Esophagus squamous epithelium (tissue), 5 donors: ENCODE results near the gene HELLS. TPM values are rescaled to one million over a fixed set of nuclear protein-coding genes. Genes with fewer than 3 reads are reported as not detected.

Experiments
- DNase-seq: peaks from one replicate; lab custom pipeline; 2025; lab: John Stamatoyannopoulos, UW
- H3K27ac ChIP-seq, 4 donors: fragments of 200-600 bp; sonication (generic); one replicate each; pipeline ENCODE4 v1.5.1; 2016 to 2019; ENCODE audit warnings: mild to moderate bottlenecking in 1 of 4
- H3K27me3 ChIP-seq, 4 donors: fragments of 200-600 bp; sonication (generic); 1 replicate in 3 of 4; 2 replicates in 1 of 4; pipeline versions ENCODE4 v1.5.1 to v1.6.0; 2017 to 2021; ENCODE audit warnings: antibody characterized with exemption in 1 of 4
- H3K36me3 ChIP-seq, 3 donors: fragments of 200-600 bp; sonication (generic); one replicate each; pipeline ENCODE4 v1.5.1; 2016 to 2019
- H3K4me1 ChIP-seq, 3 donors: fragments of 200-600 bp; sonication (generic); one replicate each; pipeline ENCODE4 v1.5.1; 2017 to 2019
- H3K4me3 ChIP-seq, 4 donors: fragments of 200-600 bp; sonication (generic); 1 replicate in 3 of 4; 2 replicates in 1 of 4; pipeline ENCODE4 v1.5.1; 2016 to 2019; ENCODE audit warnings: mild to moderate bottlenecking in 2 of 4, moderate library complexity in 1 of 4
- H3K9me3 ChIP-seq, 3 donors: fragments of 200-600 bp; sonication (generic); one replicate each; pipeline ENCODE4 v1.5.1; 2016 to 2019
- POLR2A ChIP-seq, 4 donors: fragments of 450-650 bp; IDR thresholded peaks; one replicate each; pipeline ENCODE4 v1.6.1; 2017; ENCODE audit warnings: antibody characterized with exemption in 4 of 4, mild to moderate bottlenecking in 4 of 4, moderate library complexity in 3 of 4
- WGBS, 2 donors: methylation state at CpG; one replicate each; pipeline ENCODE4 v1.1.5; 2018; 5-methylcytosine and 5-hydroxymethylcytosine counted together
- intact Hi-C: fragments of 100-400 bp; cut with DNase I; formaldehyde crosslinking; loops from one replicate; pipeline ENCODE4 v1.15.0; 2022
- total RNA-seq, 4 donors: library from RNA; depleted of rRNA; stranded (reverse); fragments of >200 nt; gene quantifications; one replicate each; pipeline ENCODE4 v1.1.0, GENCODE V29; 2016
- TF ChIP-seq, protein P1 (sequence below), 6 experiments: fragments of 450-650 bp in 4 of 6; fragments of 200-600 bp in 2 of 6; sonication (generic) in 2 of 6; IDR thresholded peaks; one replicate each; pipeline ENCODE4 v1.5.1; 2016 to 2019; ENCODE audit warnings: antibody characterized with exemption in 6 of 6, mild to moderate bottlenecking in 4 of 6, moderate library complexity in 4 of 6
- donor health status: DM: yes; HTN: yes; CAD: no.

Gene HELLS
- total RNA-seq, 4 donors from 2014 or later: 16.8 to 90.8 (median 35.6) TPM

DNA sequence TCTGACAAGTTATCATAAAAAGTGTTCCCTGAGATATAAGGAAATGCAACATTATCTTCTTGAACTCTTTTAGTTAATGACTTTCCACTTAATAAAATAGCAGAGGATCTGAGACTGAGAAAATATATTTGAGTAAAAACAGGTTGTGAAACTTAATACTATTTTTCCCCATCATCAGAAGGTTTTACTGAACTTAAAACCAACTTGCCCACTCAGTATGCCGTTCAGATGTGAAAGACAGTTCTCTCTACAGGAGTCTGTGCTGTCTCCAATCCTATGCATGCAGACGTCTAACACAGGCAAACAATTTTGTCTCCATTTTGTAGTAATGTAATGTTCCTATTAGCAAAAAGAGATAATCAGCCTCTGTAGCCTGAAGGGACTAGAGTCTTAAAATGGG lies 99.7 kb downstream of the HELLS start:
- Histone ChIP-seq H3K4me3 (no peak overlapping the region), H3K36me3 (no peaks in the 10 kb centered on the region), H3K4me1 (no peaks in the 10 kb centered on the region), H3K27me3 (no peaks in the 10 kb centered on the region), H3K9me3 (no peaks in the 10 kb centered on the region), H3K27ac (no peak overlapping the region)
- no peak for DNase-seq
- intact Hi-C loops: no loop called here
- 31 to 52% methylated on average over 2 of the region's 2 CpGs for WGBS, 2 donors
- TF ChIP-seq, protein P1, sequence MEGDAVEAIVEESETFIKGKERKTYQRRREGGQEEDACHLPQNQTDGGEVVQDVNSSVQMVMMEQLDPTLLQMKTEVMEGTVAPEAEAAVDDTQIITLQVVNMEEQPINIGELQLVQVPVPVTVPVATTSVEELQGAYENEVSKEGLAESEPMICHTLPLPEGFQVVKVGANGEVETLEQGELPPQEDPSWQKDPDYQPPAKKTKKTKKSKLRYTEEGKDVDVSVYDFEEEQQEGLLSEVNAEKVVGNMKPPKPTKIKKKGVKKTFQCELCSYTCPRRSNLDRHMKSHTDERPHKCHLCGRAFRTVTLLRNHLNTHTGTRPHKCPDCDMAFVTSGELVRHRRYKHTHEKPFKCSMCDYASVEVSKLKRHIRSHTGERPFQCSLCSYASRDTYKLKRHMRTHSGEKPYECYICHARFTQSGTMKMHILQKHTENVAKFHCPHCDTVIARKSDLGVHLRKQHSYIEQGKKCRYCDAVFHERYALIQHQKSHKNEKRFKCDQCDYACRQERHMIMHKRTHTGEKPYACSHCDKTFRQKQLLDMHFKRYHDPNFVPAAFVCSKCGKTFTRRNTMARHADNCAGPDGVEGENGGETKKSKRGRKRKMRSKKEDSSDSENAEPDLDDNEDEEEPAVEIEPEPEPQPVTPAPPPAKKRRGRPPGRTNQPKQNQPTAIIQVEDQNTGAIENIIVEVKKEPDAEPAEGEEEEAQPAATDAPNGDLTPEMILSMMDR (IDR thresholded peaks at IDR 0.05): no peak
- TF ChIP-seq POLR2A (IDR thresholded peaks at IDR 0.05): no peak

Other genes starting within 250 kb of the HELLS start
- gene NOC3L, start 182.8 kb upstream of the HELLS start, total RNA-seq: 10 to 100 TPM; 11.3 to 24.8 (median 18.5) TPM
- 10 to 100 TPM in 1 of 4 donors, 1 to 10 TPM in 3; 5.2 to 13.5 (median 7.0) TPM for gene TBC1D12, start 143.2 kb upstream of the HELLS start, total RNA-seq
- 10 to 100 TPM; 28.0 to 53.5 (median 39.8) TPM for gene CYP2C18, start 137.9 kb downstream of the HELLS start, total RNA-seq
- 1 to 10 TPM; 1.1 to 5.0 (median 2.7) TPM for gene CYP2C19, start 216.9 kb downstream of the HELLS start, total RNA-seq